IgD-negative memory B cell (primary cell): Measurements from ENCODE around the gene BLACAT1. TPM values are rescaled to one million over a fixed set of nuclear protein-coding genes. Genes with fewer than 3 reads are reported as not detected.
A peak's percentile ranks its signal among the peaks of the same experiment; 100 is the strongest.

Experiments used
- H3K27ac Mint-ChIP-seq, 3 donors: one replicate each; pipeline ENCODE4 v1.8.0; 2020 to 2022; ENCODE audit warnings: mild to moderate bottlenecking in 3 of 3, mixed read lengths in 3 of 3, moderate library complexity in 1 of 3
- H3K27me3 Mint-ChIP-seq: one replicate; pipeline ENCODE4 v1.8.0; 2021; ENCODE audit warnings: mixed read lengths
- H3K36me3 Mint-ChIP-seq: one replicate; pipeline ENCODE4 v1.8.0; 2020; ENCODE audit warnings: mild to moderate bottlenecking, mixed read lengths
- H3K4me1 Mint-ChIP-seq, 3 donors: one replicate each; pipeline ENCODE4 v1.8.0; 2020 to 2022; ENCODE audit warnings: mixed read lengths in 3 of 3, mild to moderate bottlenecking in 1 of 3
- H3K4me3 Mint-ChIP-seq, 4 donors: one replicate each; pipeline ENCODE4 v1.8.0; 2020 to 2022; ENCODE audit warnings: mild to moderate bottlenecking in 4 of 4, mixed read lengths in 4 of 4, moderate library complexity in 3 of 4
- H3K9me3 Mint-ChIP-seq, 3 donors: one replicate each; pipeline ENCODE4 v1.8.0; 2020 to 2021; ENCODE audit warnings: mixed read lengths in 3 of 3, mild to moderate bottlenecking in 1 of 3
- polyA plus RNA-seq: library from polyadenylated mRNA; unstranded; fragments of 300-500 nt; fragmentation: Illumina TruSeq; gene quantifications from one replicate; pipeline ENCODE4 v1.2.3, GENCODE V29; 2021

BLACAT1 gene
- polyA plus RNA-seq, 1 donor from 2014 or later: not detected

GRCh38 chr1:205454903-205455335, 926 bp downstream of the BLACAT1 start:
- H3K27me3 Mint-ChIP-seq: peaks cover 50% of the 10 kb centered on the region
- H3K27ac Mint-ChIP-seq: no peak overlapping the region
- H3K4me3 Mint-ChIP-seq: peak overlapping the region in 1 of 4 donors; percentile 55
- H3K36me3 Mint-ChIP-seq: peaks cover 2% of the 10 kb centered on the region
- no peaks in the 10 kb centered on the region for H3K9me3 Mint-ChIP-seq
- H3K4me1 Mint-ChIP-seq: peaks cover 7 to 8% (median 8%) of the 10 kb centered on the region in 3 donors

DNA sequence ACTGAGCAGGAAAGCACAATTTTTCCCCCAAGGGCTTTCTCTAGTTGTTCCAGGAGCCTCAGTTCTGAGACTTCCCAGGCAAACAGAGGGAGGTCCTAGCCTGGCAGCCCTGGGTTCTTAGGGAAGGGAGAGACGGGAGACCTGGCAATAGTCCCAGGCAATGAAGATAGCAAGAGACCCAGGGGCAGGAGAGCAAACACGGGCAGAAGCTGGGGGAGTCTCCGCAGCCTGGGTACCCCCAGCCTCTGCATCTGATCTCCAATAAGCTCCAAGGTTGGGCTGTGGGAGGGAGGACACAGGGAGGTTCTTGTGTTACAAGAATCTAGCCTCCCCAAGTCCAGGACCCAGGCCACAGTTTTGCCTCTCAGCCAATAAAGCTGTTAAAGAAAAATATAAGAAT, 2.4 kb downstream of the BLACAT1 start:
- H3K4me1 Mint-ChIP-seq: peaks cover 7 to 11% (median 8%) of the 10 kb centered on the region in 3 donors
- no peaks in the 10 kb centered on the region for H3K9me3 Mint-ChIP-seq
- H3K4me3 Mint-ChIP-seq: peak overlapping the region in 1 of 4 donors; percentile 17
- no peak overlapping the region for H3K27ac Mint-ChIP-seq
- H3K36me3 Mint-ChIP-seq: peaks cover 2% of the 10 kb centered on the region
- peaks cover 45% of the 10 kb centered on the region for H3K27me3 Mint-ChIP-seq

DNA sequence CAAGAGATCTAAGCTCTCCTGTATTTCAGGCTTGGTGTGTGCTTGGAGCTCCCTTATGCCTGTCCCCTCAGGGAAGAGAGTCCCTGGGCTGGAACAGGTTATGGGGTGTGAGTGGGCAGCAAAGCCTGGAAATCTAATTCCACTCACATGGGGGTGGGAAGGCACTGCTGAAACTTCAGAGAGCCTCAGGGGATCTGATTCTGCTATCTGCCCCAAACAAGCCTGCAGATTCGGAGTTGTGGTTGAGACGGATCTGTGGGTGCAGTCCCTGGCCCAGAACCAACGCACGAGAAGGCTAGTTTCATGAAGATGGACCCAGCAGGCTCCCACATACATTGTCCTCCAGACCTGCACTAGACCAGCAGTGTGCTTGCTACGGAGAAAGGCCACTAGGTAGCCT, 2.9 kb downstream of the BLACAT1 start:
- H3K27me3 Mint-ChIP-seq: peaks cover 41% of the 10 kb centered on the region
- H3K4me1 Mint-ChIP-seq: peaks cover 7 to 11% (median 8%) of the 10 kb centered on the region in 3 donors
- H3K27ac Mint-ChIP-seq: no peak overlapping the region
- no peaks in the 10 kb centered on the region for H3K36me3 Mint-ChIP-seq
- H3K9me3 Mint-ChIP-seq: no peaks in the 10 kb centered on the region
- H3K4me3 Mint-ChIP-seq: no peak overlapping the region

GRCh38 chr1:205452364-205452763, 3.5 kb downstream of the BLACAT1 start:
- no peak overlapping the region for H3K27ac Mint-ChIP-seq
- no peaks in the 10 kb centered on the region for H3K9me3 Mint-ChIP-seq
- H3K4me1 Mint-ChIP-seq: peaks cover 5 to 9% (median 7%) of the 10 kb centered on the region in 3 donors
- H3K27me3 Mint-ChIP-seq: peaks cover 36% of the 10 kb centered on the region
- no peaks in the 10 kb centered on the region for H3K36me3 Mint-ChIP-seq
- no peak overlapping the region for H3K4me3 Mint-ChIP-seq

- peaks cover 5 to 14% (median 7%) of the 10 kb centered on the region in 3 donors for H3K4me1 Mint-ChIP-seq
- H3K27me3 Mint-ChIP-seq: peaks cover 37% of the 10 kb centered on the region
- no peaks in the 10 kb centered on the region for H3K9me3 Mint-ChIP-seq
- H3K27ac Mint-ChIP-seq: no peak overlapping the region
- no peaks in the 10 kb centered on the region for H3K36me3 Mint-ChIP-seq
- no peak overlapping the region for H3K4me3 Mint-ChIP-seq
These were observed 4.1 kb downstream of the BLACAT1 start for GRCh38 chr1:205451759-205452164.

DNA sequence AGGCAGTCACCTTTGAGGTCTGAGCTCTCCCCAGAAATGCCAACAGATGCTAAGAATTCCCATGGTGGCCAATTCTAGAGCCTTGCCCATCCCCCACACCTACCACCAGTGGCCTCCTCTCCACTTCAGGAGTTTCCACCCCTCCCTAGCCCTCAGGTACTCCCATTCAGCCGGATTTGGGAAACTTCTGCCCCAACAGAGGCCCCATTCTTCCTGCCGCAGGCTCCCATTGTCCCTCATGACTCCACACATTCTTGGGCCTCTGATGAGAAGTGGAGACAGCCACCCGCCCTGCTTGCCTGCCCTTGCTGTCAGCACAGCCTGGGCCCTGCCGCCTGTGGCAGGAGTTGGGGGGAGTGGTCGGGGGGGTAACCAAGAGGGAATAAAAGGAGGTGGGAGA, 4.6 kb downstream of the BLACAT1 start:
- Mint-ChIP-seq H3K4me1 (peaks cover 5 to 11% (median 5%) of the 10 kb centered on the region in 3 donors), H3K4me3 (peak overlapping the region in 1 of 4 donors; percentile 17), H3K9me3 (no peaks in the 10 kb centered on the region), H3K27ac (no peak overlapping the region), H3K36me3 (no peaks in the 10 kb centered on the region), H3K27me3 (peaks cover 34% of the 10 kb centered on the region)

- Mint-ChIP-seq H3K36me3 (no peaks in the 10 kb centered on the region), H3K4me3 (no peak overlapping the region), H3K9me3 (no peaks in the 10 kb centered on the region), H3K27ac (no peak overlapping the region), H3K27me3 (peaks cover 29% of the 10 kb centered on the region), H3K4me1 (peaks cover 2 to 6% (median 3%) of the 10 kb centered on the region in 3 donors)
These were observed 5.4 kb downstream of the BLACAT1 start for GRCh38 chr1:205450448-205450847.

- peaks cover 29% of the 10 kb centered on the region for H3K27me3 Mint-ChIP-seq
These were observed 5.9 kb downstream of the BLACAT1 start for GRCh38 chr1:205449750-205450443.

DNA sequence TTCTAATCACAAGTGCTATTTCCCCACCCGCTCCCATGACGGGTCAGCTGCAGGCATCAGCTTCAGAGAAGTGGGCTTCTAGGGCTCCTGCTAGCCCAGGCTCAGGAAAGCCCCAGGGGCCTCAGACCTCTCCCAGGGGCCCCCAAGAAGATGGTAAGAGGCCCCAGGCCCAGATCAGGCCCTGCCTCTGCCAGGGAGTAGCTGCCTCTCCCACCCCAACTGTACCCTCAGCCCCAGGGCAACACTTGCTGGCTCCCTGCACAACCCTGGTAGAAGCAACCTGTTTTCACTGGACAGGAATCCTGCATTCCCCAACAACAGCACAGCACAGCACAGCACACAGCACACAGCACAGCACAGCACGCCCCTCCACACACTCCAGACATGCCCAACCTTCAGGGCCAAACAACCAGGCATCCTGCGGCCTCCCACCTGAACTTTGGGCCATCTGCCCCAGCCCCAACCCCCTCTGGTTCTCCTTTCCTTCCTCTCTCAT, 6.5 kb downstream of the BLACAT1 start:
- Mint-ChIP-seq H3K27ac (no peak overlapping the region), H3K27me3 (peaks cover 25% of the 10 kb centered on the region), H3K4me1 (peaks cover 0 to 6% (median 3%) of the 10 kb centered on the region in 3 donors)

More at GRCh38 chr1:205449750-205450443, 5.9 kb downstream of the BLACAT1 start:
- Mint-ChIP-seq H3K36me3 (no peaks in the 10 kb centered on the region), H3K27ac (no peak overlapping the region), H3K4me1 (peaks cover 2 to 6% (median 3%) of the 10 kb centered on the region in 3 donors), H3K4me3 (no peak overlapping the region), H3K9me3 (no peaks in the 10 kb centered on the region)

DNA sequence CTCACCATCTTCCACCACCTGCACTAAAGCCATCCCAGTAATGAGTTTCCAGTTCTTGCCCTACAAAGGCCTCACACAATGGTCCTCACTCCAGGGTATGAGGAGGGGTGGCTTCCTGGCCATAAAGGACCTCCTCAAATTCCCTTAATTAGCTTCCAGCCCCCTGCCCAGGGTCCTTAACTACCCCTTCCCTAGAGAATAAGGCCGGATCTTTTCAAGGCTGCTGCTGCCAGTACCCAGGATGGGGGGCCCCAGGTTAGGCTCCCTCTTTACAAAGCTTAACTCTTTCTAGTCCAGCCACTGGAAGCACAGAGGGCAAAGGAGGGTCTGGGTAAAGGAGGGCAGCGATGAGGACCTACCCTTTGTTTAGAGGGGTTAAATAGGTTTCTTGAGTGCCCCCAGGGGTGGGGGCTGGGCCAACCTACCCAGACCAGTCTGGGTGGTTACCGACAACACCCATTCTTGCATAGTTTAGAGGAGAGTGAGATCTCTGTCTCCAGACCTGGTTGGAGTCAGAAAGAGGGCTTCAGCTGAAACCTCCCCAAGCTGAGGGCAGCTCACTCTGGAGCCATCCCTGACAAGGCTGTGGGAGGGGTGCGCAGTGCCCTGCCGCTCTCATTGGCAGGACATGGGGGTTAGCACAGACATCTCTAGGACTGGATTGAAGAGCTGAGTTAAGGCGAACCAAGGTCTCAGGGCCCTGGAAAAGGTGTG, 7.1 kb downstream of the BLACAT1 start:
- Mint-ChIP-seq H3K27ac (peak overlapping the region in 1 of 3 donors; percentile 19), H3K36me3 (peaks cover 3% of the 10 kb centered on the region), H3K4me3 (no peak overlapping the region), H3K9me3 (no peaks in the 10 kb centered on the region), H3K4me1 (peaks cover 0 to 6% (median 3%) of the 10 kb centered on the region in 3 donors), H3K27me3 (peaks cover 25% of the 10 kb centered on the region)

More for the DNA sequence above, 6.5 kb downstream of the BLACAT1 start:
- Mint-ChIP-seq H3K36me3 (no peaks in the 10 kb centered on the region), H3K4me3 (no peak overlapping the region), H3K9me3 (no peaks in the 10 kb centered on the region)

DNA sequence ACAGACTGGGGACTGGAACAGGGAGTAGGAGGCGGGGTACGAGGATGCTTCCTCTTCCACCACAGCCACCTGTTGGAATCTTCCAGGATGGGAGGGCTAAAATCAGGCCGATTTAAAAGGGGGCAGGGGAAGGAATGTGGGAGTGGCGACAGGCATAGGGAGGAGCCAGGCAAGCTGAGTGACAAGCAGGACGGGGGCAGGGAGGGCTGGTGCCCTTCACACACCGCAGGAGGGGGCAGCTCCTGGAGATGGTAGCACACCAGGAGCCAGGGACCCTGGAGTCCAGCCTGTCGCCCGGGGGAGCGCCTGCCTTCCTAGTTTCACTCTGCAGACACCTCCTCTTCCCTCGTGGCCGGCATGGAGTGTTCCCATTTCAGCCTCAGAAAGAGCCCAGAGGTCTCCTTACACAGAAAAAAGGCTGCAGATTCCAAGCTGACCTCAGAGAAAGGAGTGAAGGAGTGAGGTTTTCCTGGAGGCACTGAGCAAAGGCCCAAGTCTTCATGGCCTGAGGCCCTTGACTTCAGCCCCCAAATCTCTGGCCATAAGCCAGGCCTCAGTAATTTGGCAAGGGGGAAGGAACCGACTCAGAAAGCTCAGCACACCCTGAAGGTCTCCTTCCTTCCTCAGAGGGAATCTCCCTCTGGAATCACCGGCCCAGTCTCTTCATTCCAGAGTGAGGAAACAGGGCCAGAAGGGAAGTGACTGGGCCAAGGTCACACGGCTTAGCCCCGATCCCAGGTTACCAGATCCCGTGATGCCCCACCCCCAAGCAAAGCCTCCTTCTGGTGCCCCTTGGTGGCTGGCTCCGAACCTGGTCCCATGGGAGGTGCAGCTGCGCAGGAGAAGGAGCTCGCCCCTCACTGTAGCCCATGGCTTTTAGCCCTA, 8.1 kb downstream of the BLACAT1 start:
- Mint-ChIP-seq H3K4me1 (peaks cover 0 to 7% (median 4%) of the 10 kb centered on the region in 3 donors), H3K4me3 (no peak overlapping the region), H3K27ac (peak overlapping the region in 1 of 3 donors; percentile 32), H3K9me3 (no peaks in the 10 kb centered on the region), H3K27me3 (peaks cover 15% of the 10 kb centered on the region), H3K36me3 (peaks cover 3% of the 10 kb centered on the region)

DNA sequence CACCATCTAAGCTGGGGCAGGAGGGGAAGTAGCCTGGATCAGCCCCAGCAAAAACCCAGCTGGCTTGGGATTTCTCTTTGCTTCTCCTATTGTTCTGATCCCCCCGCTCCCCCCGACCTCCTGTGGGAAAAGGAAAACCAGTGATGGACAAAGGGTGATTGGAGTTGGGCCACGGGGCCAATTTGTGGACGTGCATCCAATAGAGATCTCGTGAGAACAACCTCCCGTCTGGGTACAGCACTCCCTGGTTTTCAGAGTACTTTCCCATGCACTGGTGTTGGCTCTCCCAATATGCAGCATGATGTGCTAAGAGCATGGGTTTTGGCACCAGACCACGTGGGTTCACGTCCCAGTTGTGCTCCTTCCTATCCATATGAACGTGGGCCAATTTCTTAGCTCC, 9.0 kb downstream of the BLACAT1 start:
- Mint-ChIP-seq H3K4me1 (peaks cover 3 to 16% (median 12%) of the 10 kb centered on the region in 3 donors), H3K36me3 (peaks cover 3% of the 10 kb centered on the region)

DNA sequence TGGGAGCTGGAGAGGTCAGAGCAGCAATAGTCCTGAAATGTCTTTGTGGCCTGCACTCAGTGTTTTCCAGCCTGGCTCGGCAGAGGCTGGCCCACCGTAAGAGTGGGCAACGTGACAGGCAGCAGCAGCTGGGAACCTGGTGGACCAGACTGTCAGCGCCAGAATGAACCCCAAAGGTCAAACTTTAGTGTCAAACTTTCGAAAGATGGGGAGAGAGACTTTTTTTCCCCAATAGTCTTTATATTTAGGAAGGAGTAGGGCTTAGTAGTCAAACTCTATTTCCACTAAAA, 10.3 kb downstream of the BLACAT1 start:
- Mint-ChIP-seq H3K36me3 (peaks cover 3% of the 10 kb centered on the region), H3K27ac (no peak overlapping the region)

More for the DNA sequence above, 9.0 kb downstream of the BLACAT1 start:
- Mint-ChIP-seq H3K4me3 (no peak overlapping the region), H3K27ac (peak overlapping the region in 1 of 3 donors; percentile 32), H3K27me3 (peaks cover 12% of the 10 kb centered on the region), H3K9me3 (no peaks in the 10 kb centered on the region)

DNA sequence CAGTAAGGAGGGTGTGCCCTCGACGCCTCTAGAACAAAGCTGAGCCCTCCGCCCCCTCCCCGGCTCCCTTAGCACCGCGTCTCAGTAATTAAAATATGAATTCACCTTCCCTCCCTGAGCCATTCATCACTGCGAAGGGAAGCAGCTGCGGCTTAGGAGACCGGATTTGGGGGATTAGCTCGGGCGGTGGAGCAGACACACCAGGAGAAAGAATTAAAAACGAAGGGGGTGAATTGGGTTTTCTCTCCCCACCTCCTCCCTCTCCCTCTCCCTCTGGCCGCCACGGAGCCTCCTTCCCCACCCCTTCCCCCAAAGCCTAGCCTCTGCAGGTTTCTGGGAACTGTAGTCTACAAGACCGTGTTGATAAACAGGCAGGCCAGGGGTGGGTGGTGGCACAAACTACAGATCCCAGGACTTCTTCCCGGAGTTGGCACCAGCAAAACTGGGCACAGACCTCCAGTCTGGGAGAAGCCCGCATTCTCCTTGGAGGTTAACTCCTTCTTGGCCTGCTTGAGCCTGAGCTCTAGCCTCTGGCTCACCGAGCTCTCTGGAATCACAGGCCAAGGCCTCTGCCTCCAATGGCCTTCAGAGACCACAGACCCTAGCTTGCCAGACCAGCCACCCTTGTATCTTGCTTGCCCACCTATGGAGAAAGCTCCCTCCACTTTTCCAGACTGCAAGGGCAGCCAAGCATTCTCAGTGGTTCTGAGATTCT, 10.8 kb downstream of the BLACAT1 start:
- no peak overlapping the region for H3K4me3 Mint-ChIP-seq
- peaks cover 4% of the 10 kb centered on the region for H3K27me3 Mint-ChIP-seq
- peaks cover 3% of the 10 kb centered on the region for H3K36me3 Mint-ChIP-seq
- no peak overlapping the region for H3K27ac Mint-ChIP-seq
- H3K4me1 Mint-ChIP-seq: peaks cover 17 to 32% (median 27%) of the 10 kb centered on the region in 3 donors
- no peaks in the 10 kb centered on the region for H3K9me3 Mint-ChIP-seq

More for the DNA sequence above, 10.3 kb downstream of the BLACAT1 start:
- Mint-ChIP-seq H3K27me3 (peaks cover 4% of the 10 kb centered on the region), H3K9me3 (no peaks in the 10 kb centered on the region), H3K4me1 (peaks cover 15 to 28% (median 23%) of the 10 kb centered on the region in 3 donors), H3K4me3 (no peak overlapping the region)
